Activated naive CD4-positive, alpha-beta T cell treated with anti-CD3 and anti-CD28 coated beads, Interleukin-2, amount 10 ng/mL, durations not matched to agents 5 hours and 36 hours (primary cell): ENCODE data around the gene S100G. TPM values are rescaled to one million over a fixed set of nuclear protein-coding genes. Genes with fewer than 3 reads are reported as not detected.

Source experiments
- microRNA-seq: library from miRNA; unstranded; fragments of <30 nt; microRNA quantifications from one replicate; pipeline ENCODE4 v1.2.0, GENCODE V29; 2022; ENCODE audit warnings: borderline microRNAs expressed, borderline replicate concordance
- total RNA-seq, 2 experiments: library from RNA; stranded (reverse); gene quantifications; one replicate each; pipeline ENCODE4 v1.2.3, GENCODE V29; 2021

The S100G gene
- total RNA-seq, result not detected

GRCh38 chrX:16649858-16650257, at the start of gene S100G:
TSS of gene S100G (plus strand) at chrX:16650158. CDS start at chrX:16651007, 849 bp downstream.

Small RNA genes lying within 50 kb of the gene (microRNA-seq; reads per million reads assigned to microRNA genes)
- gene MIR548AM, result not detected

Other genes starting within 250 kb of the S100G start
- 1 to 10 TPM; 4.7 to 5.8 TPM for gene CTPS2, start 62.5 kb downstream of the S100G start, total RNA-seq
- 10 to 100 TPM; 15.6 to 17.9 TPM for gene SYAP1, start 69.5 kb downstream of the S100G start, total RNA-seq
- gene TXLNG, start 136.3 kb downstream of the S100G start, total RNA-seq, result 10 to 100 TPM; 10.9 to 11.1 TPM
- 100 to 1,000 TPM; 122 to 126 TPM for gene RBBP7, start 220.2 kb downstream of the S100G start, total RNA-seq